H1 (cell line): ENCODE data around the gene CDH1.
A peak's percentile ranks its signal among the peaks of the same experiment; 100 is the strongest.

Source experiments
- CTCF ChIP-seq, 3 experiments: IDR thresholded peaks; 1 replicate in 2 of 3; 2 replicates in 1 of 3; pipeline versions ENCODE4 v1.5.1 to v1.6.1; 2011; ENCODE audit warnings: low read length in 3 of 3, mild to moderate bottlenecking in 3 of 3, inconsistent platforms in 2 of 3, low read depth in 1 of 3, moderate library complexity in 1 of 3; ENCODE audit not compliant: insufficient read depth in 1 of 3; ENCODE audit errors: control extremely low read depth in 1 of 3
- EZH2 ChIP-seq: fragments of 200-600 bp; sonication (generic); IDR thresholded peaks from 2 replicates; pipeline ENCODE4 v1.7.1; 2012; ENCODE audit warnings: low read depth, mild to moderate bottlenecking, moderate library complexity, low read length, inconsistent platforms; ENCODE audit not compliant: severe bottlenecking
- HDAC6 ChIP-seq: IDR thresholded peaks from one replicate; pipeline ENCODE4 v1.7.1; 2012; ENCODE audit warnings: low read depth, mild to moderate bottlenecking, inconsistent platforms, low read length, moderate library complexity
- POLR2A ChIP-seq, 2 experiments: IDR thresholded peaks; 1 replicate in 1 of 2; 2 replicates in 1 of 2; pipeline ENCODE4 v1.6.1; 2011; ENCODE audit warnings: low read depth in 2 of 2, low read length in 2 of 2, mild to moderate bottlenecking in 2 of 2; ENCODE audit errors: control extremely low read depth in 1 of 2
- POLR2AphosphoS5 ChIP-seq: IDR thresholded peaks from 2 replicates; pipeline ENCODE4 v1.6.1; 2011; ENCODE audit warnings: low read depth, low read length

GRCh38 chr16:68737046-68737729 is at the start of gene CDH1:
- TF ChIP-seq EZH2 (no peak), CTCF (IDR thresholded peaks at IDR 0.05; ENCODE audit: control extremely low read depth in 1 of 3, insufficient read depth in 1 of 3, low read depth in 1 of 3, low read length in 3 of 3) (no peak), HDAC6 (no peak), POLR2A (IDR thresholded peaks at IDR 0.05; ENCODE audit: control extremely low read depth in 1 of 2, low read depth in 2 of 2, low read length in 2 of 2) (peak; percentile 98 to 99), POLR2AphosphoS5 (peak; percentile 99)
